Endothelial cell of umbilical vein (primary cell): ENCODE data around the gene HYI. TPM values are rescaled to one million over a fixed set of nuclear protein-coding genes. Genes with fewer than 3 reads are reported as not detected.

Source experiments
- BruUV-seq: library from RNA; stranded (reverse); fragments of 400-500 nt; replicated peaks from 2 replicates; lab custom pipeline; 2021; lab: Mats Ljungman, UMichigan
- CTCF ChIA-PET: fragments of 300-600, 350-600 bp; sonication (Branson Sonifier 250); formaldehyde crosslinking; loops from one replicate; lab custom pipeline; 2021; ENCODE audit warnings: antibody characterized with exemption, inconsistent platforms; lab: Charles Lee
- POLR2A ChIA-PET: fragments of 300-600, 350-600 bp; sonication (Branson Sonifier 250); formaldehyde crosslinking; loops from one replicate; lab custom pipeline; 2021; ENCODE audit warnings: antibody characterized with exemption, inconsistent platforms; lab: Charles Lee
- DNase-seq: peaks from one replicate; pipeline ENCODE4 v3.0.0-alpha.2; 2011; ENCODE audit warnings: low read depth, low spot score
- FAIRE-seq: peaks from 2 replicates; lab custom pipeline; 2011; peaks lifted over from hg19 to GRCh38; lab: Jason Lieb, UNC
- H2AFZ ChIP-seq: 2 replicates; pipeline ENCODE4 v1.6.0; 2012; ENCODE audit warnings: low read depth, low read length, control low read depth, inconsistent platforms
- H3K27ac ChIP-seq: 2 replicates; pipeline ENCODE4 v1.5.1; 2011; ENCODE audit warnings: low read depth, mild to moderate bottlenecking, control low read depth, low read length, moderate library complexity; ENCODE audit not compliant: insufficient read depth
- H3K27me3 ChIP-seq, 2 experiments: 2 replicates each; pipeline versions ENCODE4 v1.6.0 to v1.6.1; 2011; ENCODE audit warnings: low read length in 2 of 2, mixed read lengths in 1 of 2; ENCODE audit not compliant: control insufficient read depth in 2 of 2, insufficient read depth in 2 of 2
- H3K36me3 ChIP-seq, 2 experiments: 2 replicates in 1 of 2; 3 replicates in 1 of 2; pipeline ENCODE4 v1.5.1; 2011; ENCODE audit warnings: low read length in 2 of 2, mild to moderate bottlenecking in 1 of 2, moderate library complexity in 1 of 2; ENCODE audit not compliant: control insufficient read depth in 2 of 2, insufficient read depth in 2 of 2; ENCODE audit errors: extremely low read depth in 1 of 2
- H3K4me1 ChIP-seq: 3 replicates; pipeline ENCODE4 v1.5.1; 2011; ENCODE audit warnings: mild to moderate bottlenecking, low read length; ENCODE audit not compliant: control insufficient read depth, insufficient read depth; ENCODE audit errors: extremely low read depth
- H3K4me2 ChIP-seq: 2 replicates; pipeline ENCODE4 v1.6.1; 2011; ENCODE audit warnings: low read length, control low read depth, mixed read lengths; ENCODE audit not compliant: insufficient read depth
- H3K4me3 ChIP-seq, 3 experiments: fragments of 200-600 bp in 1 of 3; sonication (generic), shearing (Covaris generic) in 1 of 3; replicated peaks in 1 of 3; 2 replicates each; pipeline ENCODE4 v1.5.1; 2011 to 2016; ENCODE audit warnings: control low read depth in 3 of 3, low read length in 3 of 3, mild to moderate bottlenecking in 2 of 3, inconsistent platforms in 1 of 3, low read depth in 1 of 3, moderate library complexity in 1 of 3; ENCODE audit not compliant: insufficient read depth in 1 of 3
- H3K79me2 ChIP-seq: 2 replicates; pipeline ENCODE4 v1.6.0; 2012; ENCODE audit warnings: low read length, inconsistent platforms; ENCODE audit not compliant: control insufficient read depth, insufficient read depth
- H3K9ac ChIP-seq: replicated peaks from 2 replicates; pipeline ENCODE3; 2011; ENCODE audit warnings: low read length, control low read depth; ENCODE audit not compliant: insufficient read depth; ENCODE audit errors: extremely low read depth
- H3K9me1 ChIP-seq: replicated peaks from 3 replicates; pipeline ENCODE4 v1.6.0; 2011; ENCODE audit warnings: mild to moderate bottlenecking, low read length; ENCODE audit not compliant: control insufficient read depth, insufficient read depth; ENCODE audit errors: extremely low read depth
- H3K9me3 ChIP-seq: replicated peaks from 2 replicates; pipeline ENCODE4 v1.5.1; 2012; ENCODE audit warnings: low read length, inconsistent platforms; ENCODE audit not compliant: control insufficient read depth, insufficient read depth
- H4K20me1 ChIP-seq: replicated peaks from 2 replicates; pipeline ENCODE3; 2011; ENCODE audit warnings: mild to moderate bottlenecking, low read length; ENCODE audit not compliant: control insufficient read depth, insufficient read depth; ENCODE audit errors: extremely low read depth
- CTCF ChIP-seq, 2 donors: IDR thresholded peaks; 1 replicate in 1 of 2; 2 replicates in 1 of 2; pipeline ENCODE4 v1.5.1; 2011; ENCODE audit warnings: low read length in 2 of 2, mild to moderate bottlenecking in 2 of 2, moderate library complexity in 2 of 2, control low read depth in 1 of 2, inconsistent platforms in 1 of 2, low read depth in 1 of 2; ENCODE audit not compliant: insufficient read depth in 1 of 2; ENCODE audit errors: extremely low read depth in 1 of 2
- EZH2 ChIP-seq: IDR thresholded peaks from 2 replicates; pipeline ENCODE4 v1.6.1; 2012; ENCODE audit warnings: borderline replicate concordance, low read depth, mild to moderate bottlenecking, moderate library complexity, low read length, inconsistent platforms; ENCODE audit not compliant: severe bottlenecking
- FOS ChIP-seq: IDR thresholded peaks from 2 replicates; pipeline ENCODE4 v1.6.1; 2011; ENCODE audit warnings: mild to moderate bottlenecking, low read length, moderate library complexity, borderline replicate concordance; ENCODE audit not compliant: insufficient read depth
- GATA2 ChIP-seq: IDR thresholded peaks from 2 replicates; pipeline ENCODE4 v1.7.0; 2011; ENCODE audit warnings: low read depth, mild to moderate bottlenecking, moderate library complexity, mixed read lengths, low read length; ENCODE audit not compliant: insufficient read length, insufficient read depth
- JUN ChIP-seq: IDR thresholded peaks from 2 replicates; pipeline ENCODE4 v1.6.1; 2011; ENCODE audit warnings: borderline replicate concordance, low read depth; ENCODE audit not compliant: insufficient read length, insufficient read depth
- MYC ChIP-seq: IDR thresholded peaks from one replicate; pipeline ENCODE4 v1.6.1; 2011; ENCODE audit warnings: mild to moderate bottlenecking, low read depth, low read length
- POLR2A ChIP-seq: IDR thresholded peaks from 2 replicates; pipeline ENCODE4 v1.6.1; 2012; ENCODE audit warnings: low read depth, mild to moderate bottlenecking, control low read depth, low read length
- POLR2AphosphoS5 ChIP-seq: IDR thresholded peaks from 2 replicates; pipeline ENCODE4 v1.6.1; 2012; ENCODE audit warnings: low read depth, mild to moderate bottlenecking, control low read depth, low read length, moderate library complexity; ENCODE audit not compliant: insufficient read depth
- dilution Hi-C: fragments of 300-500 bp; cut with MboI; formaldehyde crosslinking; loops from one replicate; pipeline ENCODE4 v1.15.0; 2019; ENCODE audit warnings: low sequenced_read_pairs; ENCODE audit not compliant: extremely low pct_ligation_motif_present
- intact Hi-C: fragments of 100-400 bp; cut with micrococcal nuclease; formaldehyde crosslinking; loops from one replicate; pipeline ENCODE4 v1.10.0; 2022
- polyA plus RNA-seq, 4 experiments: library from polyadenylated mRNA; depleted of rRNA in 3 of 4; stranded (reverse) in 3 of 4; unstranded in 1 of 4; fragments of >200 nt; gene quantifications; 2 replicates each; pipeline versions ENCODE4 v1.2.1 to v1.2.3, GENCODE V29; 2011 to 2012; ENCODE audit warnings: missing spikeins in 1 of 4
- total RNA-seq: library from RNA; stranded (reverse); gene quantifications from 2 replicates; pipeline ENCODE4 v1.2.3, GENCODE V29; 2021
- TF ChIP-seq, protein P1 (sequence below): IDR thresholded peaks from 2 replicates; pipeline ENCODE4 v1.6.1; 2011; ENCODE audit not compliant: insufficient read depth, insufficient read length

Gene HYI
- total and polyA plus RNA-seq, 2 donors (not counting 3 experiments of a cell fraction or from before 2014, with no cell fraction given) = 324 to 342 TPM

GRCh38 chr1:43491061-43491460, 37.3 kb upstream of the HYI start:
- dilution Hi-C loops (no loop called here), intact Hi-C loops (no loop called here)
- Histone ChIP-seq H4K20me1 (no peaks in the 10 kb centered on the region), H3K27me3 (no peaks in the 10 kb centered on the region), H3K9me1 (no peaks in the 10 kb centered on the region), H3K9me3 (peaks cover 2% of the 10 kb centered on the region), H2AFZ (no peak overlapping the region), H3K4me3 (no peak overlapping the region), H3K4me1 (peaks cover 5% of the 10 kb centered on the region), H3K36me3 (no peaks in the 10 kb centered on the region), H3K9ac (no peak overlapping the region), H3K27ac (no peak overlapping the region), H3K4me2 (no peak overlapping the region), H3K79me2 (no peaks in the 10 kb centered on the region)
- DNase-seq = no peak
- no peak for FAIRE-seq
- BruUV-seq = no TSS peak
- ChIA-PET CTCF (no interaction called here), POLR2A (interaction anchor here (0.5 kb wide), 1 partner anchor 10 kb away, joined by 6 read pairs; no protein-coding TSS in a partner anchor)
- TF ChIP-seq, protein P1, sequence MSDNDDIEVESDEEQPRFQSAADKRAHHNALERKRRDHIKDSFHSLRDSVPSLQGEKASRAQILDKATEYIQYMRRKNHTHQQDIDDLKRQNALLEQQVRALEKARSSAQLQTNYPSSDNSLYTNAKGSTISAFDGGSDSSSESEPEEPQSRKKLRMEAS = no peak
- TF ChIP-seq POLR2A (no peak), FOS (no peak), POLR2AphosphoS5 (no peak), MYC (no peak), EZH2 (no peak), CTCF (IDR thresholded peaks at IDR 0.05; ENCODE audit: extremely low read depth in 1 of 2, insufficient read depth in 1 of 2, low read depth in 1 of 2, low read length in 2 of 2) (no peak), GATA2 (no peak), JUN (no peak)
